ENCODE results near the gene CFAP45. TPM values are rescaled to one million over a fixed set of nuclear protein-coding genes. Genes with fewer than 3 reads are reported as not detected.

The CFAP45 gene
- total RNA-seq, 2 donors from 2014 or later: 0.49 to 0.55 TPM

DNA sequence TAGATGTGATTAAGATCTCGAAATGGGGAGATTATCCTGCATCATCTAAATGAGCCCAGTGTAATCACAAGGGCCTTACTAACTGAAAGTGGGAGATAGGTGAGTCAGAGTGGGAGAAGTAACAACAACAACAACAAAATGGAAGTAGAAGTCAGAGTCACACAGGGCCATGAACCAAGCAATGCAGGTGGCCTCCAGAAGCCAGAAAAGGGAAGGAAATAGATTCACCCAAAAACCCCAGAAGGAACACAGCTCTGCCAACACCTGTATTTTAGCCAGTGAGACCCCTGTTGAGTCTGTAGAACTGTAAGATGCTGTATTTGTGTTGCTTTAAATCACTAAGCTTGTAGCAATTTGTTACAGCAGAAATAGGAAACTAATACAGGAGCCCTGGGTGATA is 21.3 kb upstream of the CFAP45 start:
- Mint-ChIP-seq H3K27me3 (ENCODE audit: insufficient read depth) (no peaks in the 10 kb centered on the region), H3K4me3 (no peak overlapping the region), H3K4me1 (peaks cover 61% of the 10 kb centered on the region), H3K27ac (peak overlapping the region; percentile 8), H3K36me3 (ENCODE audit: low read depth) (peaks cover 33% of the 10 kb centered on the region), H3K9me3 (no peaks in the 10 kb centered on the region)
- Histone ChIP-seq H3K36me3 (ENCODE audit: control insufficient read depth, insufficient read depth, low read length) (peaks cover 42% of the 10 kb centered on the region), H3K9me3 (ENCODE audit: control insufficient read depth, low read length) (no peaks in the 10 kb centered on the region), H3K9ac (ENCODE audit: extremely low read depth, low read length, poor library complexity, severe bottlenecking) (no peak overlapping the region), H3K27me3 (ENCODE audit: control insufficient read depth, insufficient read depth, low read length, poor library complexity, severe bottlenecking) (no peaks in the 10 kb centered on the region), H3K4me3 (ENCODE audit: low read length) (peak overlapping the region; percentile 94), H3K4me1 (ENCODE audit: control insufficient read depth, insufficient read depth, low read length) (peaks cover 21% of the 10 kb centered on the region), H3K27ac (ENCODE audit: low read depth, low read length) (no peak overlapping the region)
- TF ChIP-seq, protein P1, sequence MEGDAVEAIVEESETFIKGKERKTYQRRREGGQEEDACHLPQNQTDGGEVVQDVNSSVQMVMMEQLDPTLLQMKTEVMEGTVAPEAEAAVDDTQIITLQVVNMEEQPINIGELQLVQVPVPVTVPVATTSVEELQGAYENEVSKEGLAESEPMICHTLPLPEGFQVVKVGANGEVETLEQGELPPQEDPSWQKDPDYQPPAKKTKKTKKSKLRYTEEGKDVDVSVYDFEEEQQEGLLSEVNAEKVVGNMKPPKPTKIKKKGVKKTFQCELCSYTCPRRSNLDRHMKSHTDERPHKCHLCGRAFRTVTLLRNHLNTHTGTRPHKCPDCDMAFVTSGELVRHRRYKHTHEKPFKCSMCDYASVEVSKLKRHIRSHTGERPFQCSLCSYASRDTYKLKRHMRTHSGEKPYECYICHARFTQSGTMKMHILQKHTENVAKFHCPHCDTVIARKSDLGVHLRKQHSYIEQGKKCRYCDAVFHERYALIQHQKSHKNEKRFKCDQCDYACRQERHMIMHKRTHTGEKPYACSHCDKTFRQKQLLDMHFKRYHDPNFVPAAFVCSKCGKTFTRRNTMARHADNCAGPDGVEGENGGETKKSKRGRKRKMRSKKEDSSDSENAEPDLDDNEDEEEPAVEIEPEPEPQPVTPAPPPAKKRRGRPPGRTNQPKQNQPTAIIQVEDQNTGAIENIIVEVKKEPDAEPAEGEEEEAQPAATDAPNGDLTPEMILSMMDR (conservative IDR thresholded peaks at IDR 0.05): no peak
- no peak for DNase-seq
- WGBS, 2 experiments (ENCODE audit: insufficient coverage in 1 of 2, insufficient read length in 1 of 2): 83 to 90% methylated on average over 1 of the region's 1 CpG

DNA sequence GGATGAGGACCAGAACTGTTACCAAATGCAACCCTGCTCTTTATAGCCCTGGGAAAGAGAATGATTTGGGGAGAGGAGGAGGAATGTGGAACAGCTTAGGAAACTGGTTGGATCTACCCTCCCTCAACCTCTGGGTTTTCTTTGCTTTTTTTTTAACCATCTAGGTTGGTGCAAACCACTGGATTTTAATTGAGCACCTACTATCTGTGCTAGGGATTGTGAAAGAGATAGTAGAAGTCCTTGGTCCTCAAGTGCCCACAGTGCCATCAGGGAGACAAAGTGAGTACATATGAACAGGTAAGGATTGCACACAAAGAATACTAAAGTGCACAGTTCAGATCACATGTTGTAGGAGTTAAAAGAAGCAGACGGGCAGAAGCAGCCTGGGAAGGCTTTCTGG is 20.7 kb upstream of the CFAP45 start:
- no peak for DNase-seq
- no peak overlapping the region for H3K27ac Mint-ChIP-seq
- TF ChIP-seq, protein P1 (conservative IDR thresholded peaks at IDR 0.05): no peak
- Histone ChIP-seq H3K9me3 (ENCODE audit: control insufficient read depth, low read length) (no peaks in the 10 kb centered on the region), H3K27me3 (ENCODE audit: control insufficient read depth, insufficient read depth, low read length, poor library complexity, severe bottlenecking) (no peaks in the 10 kb centered on the region), H3K36me3 (ENCODE audit: control insufficient read depth, insufficient read depth, low read length) (peaks cover 46% of the 10 kb centered on the region), H3K4me3 (ENCODE audit: low read length) (no peak overlapping the region), H3K27ac (ENCODE audit: low read depth, low read length) (no peak overlapping the region), H3K9ac (ENCODE audit: extremely low read depth, low read length, poor library complexity, severe bottlenecking) (no peak overlapping the region), H3K4me1 (ENCODE audit: control insufficient read depth, insufficient read depth, low read length) (peaks cover 26% of the 10 kb centered on the region)
- no peaks in the 10 kb centered on the region for H3K27me3 Mint-ChIP-seq (ENCODE audit: insufficient read depth)
- H3K36me3 Mint-ChIP-seq (ENCODE audit: low read depth): peaks cover 33% of the 10 kb centered on the region
- peaks cover 61% of the 10 kb centered on the region for H3K4me1 Mint-ChIP-seq
- no peaks in the 10 kb centered on the region for H3K9me3 Mint-ChIP-seq
- H3K4me3 Mint-ChIP-seq: no peak overlapping the region
- 86 to 90% methylated on average over 1 of the region's 1 CpG for WGBS, 2 experiments (ENCODE audit: insufficient coverage in 1 of 2, insufficient read length in 1 of 2)

DNA sequence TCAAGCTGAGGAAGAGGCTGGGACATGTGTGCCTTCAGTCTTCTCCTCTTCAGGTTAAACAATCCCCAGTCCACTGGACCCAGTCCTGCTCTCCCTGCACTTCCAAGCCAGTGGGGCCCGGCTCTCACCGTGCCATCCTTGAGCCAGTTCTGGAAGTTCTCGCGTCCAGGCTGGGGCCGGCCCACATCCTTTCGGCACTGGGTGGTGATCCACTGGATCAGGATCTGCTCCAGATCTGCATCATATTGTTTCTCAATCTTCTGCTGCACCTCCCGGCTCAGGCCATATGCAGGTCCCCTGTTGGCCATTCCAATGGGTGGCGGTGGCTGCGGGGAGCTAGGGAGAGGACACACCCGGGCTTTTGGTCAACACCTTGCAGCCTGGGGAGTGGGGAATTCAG is 20.2 kb upstream of the CFAP45 start:
- H3K36me3 Mint-ChIP-seq (ENCODE audit: low read depth): peaks cover 33% of the 10 kb centered on the region
- 92 to 97% methylated on average over 8 to 10 of the region's 10 CpGs for WGBS, 2 experiments (ENCODE audit: insufficient coverage in 1 of 2, insufficient read length in 1 of 2)
- no peak overlapping the region for H3K27ac Mint-ChIP-seq

More for the DNA sequence above, 20.2 kb upstream of the CFAP45 start:
- H3K4me1 Mint-ChIP-seq: peaks cover 63% of the 10 kb centered on the region
- H3K27me3 Mint-ChIP-seq (ENCODE audit: insufficient read depth): no peaks in the 10 kb centered on the region
- H3K4me3 Mint-ChIP-seq: no peak overlapping the region
- Histone ChIP-seq H3K4me3 (ENCODE audit: low read length) (no peak overlapping the region), H3K27ac (ENCODE audit: low read depth, low read length) (no peak overlapping the region), H3K27me3 (ENCODE audit: control insufficient read depth, insufficient read depth, low read length, poor library complexity, severe bottlenecking) (no peaks in the 10 kb centered on the region), H3K4me1 (ENCODE audit: control insufficient read depth, insufficient read depth, low read length) (peaks cover 30% of the 10 kb centered on the region), H3K9ac (ENCODE audit: extremely low read depth, low read length, poor library complexity, severe bottlenecking) (no peak overlapping the region), H3K36me3 (ENCODE audit: control insufficient read depth, insufficient read depth, low read length) (peaks cover 51% of the 10 kb centered on the region), H3K9me3 (ENCODE audit: control insufficient read depth, low read length) (no peaks in the 10 kb centered on the region)
- TF ChIP-seq, protein P1 (conservative IDR thresholded peaks at IDR 0.05): no peak
- no peak for DNase-seq
- no peaks in the 10 kb centered on the region for H3K9me3 Mint-ChIP-seq

Data from endodermal cell (in vitro differentiated cells).